ENCODE measurements around the gene PCNA.
A peak's percentile ranks its signal among the peaks of the same experiment; 100 is the strongest.
"Not testable (repeated sequence)": the region's sequence is repeated elsewhere in the genome, so short reads cannot be mapped to it uniquely, and the experiment has no call there.

PCNA gene

GRCh38 chr20:5096463-5096862 lies 23.3 kb downstream of the PCNA start:
- DNase-seq (ENCODE audit: low read depth), result no peak

GRCh38 chr20:5095931-5096330 lies 23.8 kb downstream of the PCNA start:
- no peak for DNase-seq (ENCODE audit: low read depth)

GRCh38 chr20:5095454-5095853 lies 24.3 kb downstream of the PCNA start:
- DNase-seq (ENCODE audit: low read depth), result no peak

GRCh38 chr20:5092765-5093339 lies 26.9 kb downstream of the PCNA start:
- no peak for DNase-seq (ENCODE audit: low read depth)

- no peak for DNase-seq (ENCODE audit: low read depth)
These were observed 27.9 kb downstream of the PCNA start for GRCh38 chr20:5091902-5092301.

- DNase-seq (ENCODE audit: low read depth), result no peak
These were observed 29.6 kb downstream of the PCNA start for GRCh38 chr20:5090191-5090590.

GRCh38 chr20:5088688-5089087 lies 31.1 kb downstream of the PCNA start:
- DNase-seq (ENCODE audit: low read depth), result no peak

- DNase-seq (ENCODE audit: low read depth), result no peak
These were observed 34.4 kb downstream of the PCNA start for GRCh38 chr20:5085380-5085779.

- no peak for DNase-seq (ENCODE audit: low read depth)
These were observed 39.3 kb downstream of the PCNA start for GRCh38 chr20:5080384-5080877.

GRCh38 chr20:5078399-5078958 lies 41.3 kb downstream of the PCNA start:
- DNase-seq (ENCODE audit: low read depth), result peak; percentile 72

- DNase-seq (ENCODE audit: low read depth), result no peak
These were observed 41.9 kb downstream of the PCNA start for GRCh38 chr20:5077761-5078387.

- not testable (repeated sequence) for DNase-seq (ENCODE audit: low read depth)
These were observed 42.8 kb downstream of the PCNA start for GRCh38 chr20:5076913-5077312.

- no peak for DNase-seq (ENCODE audit: low read depth)
These were observed 45.5 kb downstream of the PCNA start for GRCh38 chr20:5074232-5074674.

- no peak for DNase-seq (ENCODE audit: low read depth)
These were observed 46.0 kb downstream of the PCNA start for GRCh38 chr20:5073660-5074231.

- DNase-seq (ENCODE audit: low read depth), result no peak
These were observed 46.8 kb downstream of the PCNA start for GRCh38 chr20:5072756-5073659.

- DNase-seq (ENCODE audit: low read depth), result not testable (repeated sequence)
These were observed 47.8 kb downstream of the PCNA start for GRCh38 chr20:5071942-5072341.

- DNase-seq (ENCODE audit: low read depth), result no peak
These were observed 49.2 kb downstream of the PCNA start for GRCh38 chr20:5070570-5070969.

GRCh38 chr20:5070081-5070480 lies 49.7 kb downstream of the PCNA start:
- DNase-seq (ENCODE audit: low read depth), result no peak

GRCh38 chr20:5069141-5069806 lies 50.5 kb downstream of the PCNA start:
- no peak for DNase-seq (ENCODE audit: low read depth)

- no peak for DNase-seq (ENCODE audit: low read depth)
These were observed 51.7 kb downstream of the PCNA start for GRCh38 chr20:5067877-5068645.

- no peak for DNase-seq (ENCODE audit: low read depth)
These were observed 53.8 kb downstream of the PCNA start for GRCh38 chr20:5065879-5066383.
